Activated CD4-positive, CD25-positive, alpha-beta regulatory T cell treated with anti-CD3 and anti-CD28 coated beads, Interleukin-2, amount 50 U/mL, for 16 hours (primary cell): ENCODE data around the gene CYP3A5.
"Not testable (repeated sequence)": the region's sequence is repeated elsewhere in the genome, so short reads cannot be mapped to it uniquely, and the experiment has no call there.

Source experiments
- DNase-seq: peaks from one replicate; pipeline ENCODE4 v3.0.0-alpha.2; 2020; ENCODE audit warnings: low read depth, low spot score

The CYP3A5 gene

GRCh38 chr7:99685871-99686608 is 6.2 kb upstream of the CYP3A5 start:
- not testable (repeated sequence) for DNase-seq

GRCh38 chr7:99685129-99685758 is 5.4 kb upstream of the CYP3A5 start:
- DNase-seq = no peak

DNA sequence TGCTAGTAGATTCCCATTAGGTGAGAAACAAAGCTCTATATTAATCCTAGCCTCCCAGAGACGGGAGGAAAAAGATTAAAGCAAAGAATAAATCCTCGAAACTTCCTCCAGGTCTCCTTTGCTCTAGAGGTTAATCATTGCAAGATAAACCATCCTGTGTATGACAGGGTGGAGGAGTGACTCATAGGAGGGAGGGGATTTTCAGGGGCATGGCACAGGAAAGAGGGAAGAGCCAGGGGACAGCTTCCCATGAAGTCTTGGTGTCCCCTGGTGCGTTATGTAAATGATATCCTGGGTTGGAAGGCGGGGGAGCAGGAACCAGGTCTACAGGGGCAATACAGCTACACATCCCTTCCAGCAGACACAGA is 780 bp downstream of the CYP3A5 start:
- no peak for DNase-seq

- DNase-seq = no peak
Measured at GRCh38 chr7:99677648-99678045, 2.1 kb downstream of the CYP3A5 start.

GRCh38 chr7:99677013-99677647 is 2.7 kb downstream of the CYP3A5 start:
- no peak for DNase-seq

DNA sequence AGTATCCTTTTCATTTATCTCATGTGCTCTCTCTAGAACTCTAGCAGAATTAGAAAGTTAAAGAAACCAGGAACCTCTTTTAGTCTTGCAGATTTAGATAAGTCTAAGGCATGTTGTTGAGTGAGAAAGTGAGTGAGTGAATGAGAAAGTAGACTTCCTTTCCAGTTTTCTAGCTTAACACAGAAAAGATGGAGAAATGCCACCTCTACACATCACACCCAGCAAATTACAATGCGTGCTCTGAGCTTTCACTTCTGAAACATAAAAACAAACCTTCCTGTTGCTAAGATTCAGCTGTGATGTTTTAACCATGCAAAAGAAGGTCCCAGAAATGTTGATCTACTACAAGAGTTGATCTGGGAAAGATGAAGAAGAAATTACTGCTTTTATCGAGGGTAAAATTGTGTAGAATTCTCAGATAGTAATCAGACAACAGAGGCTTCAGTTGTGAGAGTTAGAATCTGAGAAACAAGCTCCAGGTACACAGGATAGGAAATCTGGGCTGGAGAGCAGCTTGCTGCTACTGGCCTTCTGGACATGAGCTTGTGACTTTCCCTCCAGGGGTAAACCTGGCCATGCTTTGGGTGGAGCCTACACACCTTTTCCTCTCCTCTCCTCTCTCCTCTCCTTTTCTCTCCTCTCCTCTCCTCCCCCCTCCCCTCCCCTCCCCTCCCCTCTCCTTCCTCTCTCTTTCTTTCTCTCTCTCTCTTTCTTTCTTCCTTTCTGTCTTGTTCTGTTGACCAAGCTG is 4.6 kb downstream of the CYP3A5 start:
- no peak for DNase-seq

DNA sequence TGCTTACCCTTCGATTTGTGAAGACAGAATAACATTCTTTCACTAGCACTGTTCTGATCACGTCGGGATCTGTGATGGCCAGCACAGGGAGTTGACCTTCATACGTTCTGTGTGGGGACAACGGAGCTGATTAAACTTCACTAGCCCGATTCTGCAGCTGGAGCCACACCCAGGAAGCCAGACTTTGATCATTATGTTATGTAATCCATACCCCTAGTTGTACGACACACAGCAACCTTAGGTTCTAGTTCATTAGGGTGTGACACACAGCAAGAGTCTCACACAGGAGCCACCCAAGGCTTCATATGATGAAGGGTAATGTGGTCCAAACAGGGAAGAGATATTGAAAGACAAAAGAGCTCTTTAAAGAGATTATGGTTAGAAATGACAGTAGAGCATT is 7.2 kb downstream of the CYP3A5 start:
- DNase-seq = no peak

- DNase-seq = no peak
Measured at GRCh38 chr7:99669782-99670181, 10.0 kb downstream of the CYP3A5 start.

DNA sequence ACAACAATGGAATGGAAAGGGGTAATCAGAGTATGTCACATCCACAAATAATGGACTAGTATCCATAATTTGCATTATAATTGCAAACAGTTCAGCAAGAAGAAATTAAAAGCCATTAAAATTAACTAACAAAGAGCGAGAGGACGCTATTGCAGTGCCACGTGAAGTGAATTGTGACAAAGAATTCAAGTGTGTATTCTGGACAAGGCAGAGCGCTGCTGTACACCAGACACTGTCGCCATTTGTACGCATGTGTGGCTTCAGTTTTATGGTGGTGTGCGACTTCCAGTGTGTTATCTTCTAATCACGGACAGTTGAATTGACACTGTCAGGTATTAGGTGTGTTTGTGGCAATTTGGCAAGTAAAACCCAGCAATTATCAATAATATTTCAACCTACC is 11.3 kb downstream of the CYP3A5 start:
- no peak for DNase-seq

GRCh38 chr7:99667179-99667578 is 12.6 kb downstream of the CYP3A5 start:
- DNase-seq = no peak

DNA sequence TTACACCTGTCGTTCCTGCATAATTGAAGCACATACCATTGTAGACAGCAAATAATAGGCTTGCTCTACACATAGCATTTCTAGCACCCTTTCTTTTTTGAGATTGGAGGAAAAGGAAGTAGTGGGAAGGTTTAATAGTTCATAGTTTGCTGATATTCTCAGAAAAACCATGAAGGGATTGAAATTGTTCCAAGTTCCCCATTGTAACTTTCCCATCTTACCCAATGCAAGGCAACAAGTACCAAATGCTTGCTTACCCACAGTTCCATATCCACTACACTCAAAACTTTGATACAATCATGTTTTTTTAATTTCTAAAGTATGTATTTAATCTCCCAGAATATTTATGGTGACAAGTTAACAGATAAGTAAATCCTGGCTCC is 13.8 kb downstream of the CYP3A5 start:
- no peak for DNase-seq

DNA sequence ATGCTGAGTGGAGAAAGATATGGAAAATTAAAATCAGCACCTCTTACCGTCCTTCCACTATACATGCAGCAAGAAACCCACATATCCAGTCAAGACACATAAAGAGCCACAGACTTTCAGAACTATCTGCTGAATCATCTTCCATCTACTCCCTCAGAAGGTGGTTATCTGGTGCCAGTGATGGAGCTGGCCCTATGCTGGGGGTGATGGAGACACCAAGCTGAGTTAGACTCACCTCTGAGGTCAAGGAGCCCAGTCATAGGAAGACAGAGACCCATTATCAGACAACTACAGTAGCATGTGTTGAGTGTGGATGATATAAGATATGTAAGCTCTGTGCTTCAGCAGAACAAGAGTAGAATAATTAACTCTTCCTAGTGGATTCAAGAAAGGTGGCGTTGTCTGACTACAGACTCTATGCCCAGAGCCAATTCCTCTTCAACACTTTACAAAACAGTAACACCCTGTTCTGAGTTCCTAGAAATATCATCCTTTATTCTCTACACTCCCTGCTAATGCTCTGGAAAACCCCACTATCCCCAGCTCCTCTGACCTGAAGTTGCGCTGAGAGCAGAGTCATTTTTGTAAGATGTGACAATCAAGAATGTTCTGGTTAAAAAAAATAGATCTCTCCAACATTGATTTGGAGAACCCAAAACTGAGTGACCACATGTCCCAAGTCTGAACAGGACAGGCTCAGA is 14.3 kb downstream of the CYP3A5 start:
- DNase-seq = no peak

DNA sequence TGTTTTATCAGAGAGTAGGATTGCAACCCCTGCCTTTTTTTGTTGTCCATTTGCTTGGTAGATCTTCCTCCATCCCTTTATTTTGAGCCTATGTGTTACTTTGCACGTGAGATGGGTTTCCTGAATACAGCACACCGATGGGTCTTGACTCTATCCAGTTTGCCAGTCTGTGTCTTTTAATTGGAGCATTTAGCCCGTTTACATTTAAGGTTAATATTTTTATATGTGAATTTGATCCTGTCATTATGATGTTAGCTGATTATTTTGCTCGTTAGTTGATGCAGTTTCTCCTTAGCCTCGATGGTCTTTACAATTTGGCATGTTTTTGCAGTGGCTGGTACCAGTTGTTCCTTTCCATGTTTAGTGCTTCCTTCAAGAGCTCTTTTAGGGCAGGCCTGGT is 21.9 kb downstream of the CYP3A5 start:
- not testable (repeated sequence) for DNase-seq

GRCh38 chr7:99654626-99655025 is 25.2 kb downstream of the CYP3A5 start:
- not testable (repeated sequence) for DNase-seq

DNA sequence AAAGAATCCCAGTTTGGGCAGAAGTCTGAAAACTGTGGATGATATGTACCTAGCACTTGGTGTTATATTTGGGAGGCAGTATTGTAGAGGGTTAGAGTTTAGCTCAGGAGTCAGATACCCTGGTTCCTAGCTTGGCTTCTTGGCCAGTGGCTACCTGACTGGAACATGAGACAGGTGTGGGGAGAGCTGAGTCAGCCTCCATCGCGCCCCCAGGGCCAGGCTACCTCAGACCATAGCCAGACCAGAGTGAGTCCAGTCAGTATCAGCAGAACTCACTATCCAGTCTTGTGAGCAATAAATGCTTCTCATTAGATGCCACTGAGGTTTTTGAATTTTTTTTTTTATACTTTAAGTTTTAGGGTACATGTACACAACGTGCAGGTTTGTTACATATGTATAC is 26.0 kb downstream of the CYP3A5 start:
- DNase-seq = no peak

GRCh38 chr7:99653269-99653668 is 26.5 kb downstream of the CYP3A5 start:
- not testable (repeated sequence) for DNase-seq

DNA sequence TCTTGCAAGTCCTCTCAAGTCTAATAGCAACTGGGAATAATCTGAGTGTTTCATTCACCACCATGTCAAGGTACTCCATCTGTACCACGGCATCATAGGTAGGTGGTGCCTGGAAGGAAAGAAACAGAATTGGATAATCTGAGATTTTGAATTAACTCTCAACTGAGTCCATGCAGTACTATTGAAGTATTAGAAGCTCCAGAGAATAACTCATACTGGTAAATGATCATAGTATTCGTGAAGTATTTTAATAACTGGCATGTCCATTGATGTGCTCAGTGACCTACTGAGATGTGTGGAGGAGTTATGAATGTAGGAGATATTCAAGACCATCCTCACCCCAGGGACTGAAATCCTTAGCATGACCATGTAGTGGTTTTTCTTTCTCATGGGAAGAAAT is 27.1 kb downstream of the CYP3A5 start:
- DNase-seq = no peak

DNA sequence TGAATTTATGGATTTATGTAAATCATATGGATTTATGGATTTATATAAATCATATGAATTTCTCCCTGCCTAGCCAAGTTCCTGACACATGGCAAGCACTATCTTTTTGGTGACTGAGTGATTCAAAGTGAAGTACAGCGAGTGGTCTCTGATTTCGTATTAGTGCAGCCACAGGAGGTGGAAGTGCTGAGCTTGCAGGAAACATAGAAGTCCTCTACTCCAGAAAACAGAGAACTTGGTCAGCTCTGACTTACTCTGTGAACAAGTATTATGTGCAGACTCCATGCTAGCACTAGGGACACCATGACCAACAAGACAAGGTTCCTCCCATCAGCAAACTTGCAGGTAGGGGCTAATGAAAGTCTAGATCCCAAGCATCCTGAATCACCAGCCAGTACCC is 28.5 kb downstream of the CYP3A5 start:
- no peak for DNase-seq

GRCh38 chr7:99648843-99649242 is 31.0 kb downstream of the CYP3A5 start:
- no peak for DNase-seq

- no peak for DNase-seq
Measured at GRCh38 chr7:99645590-99645989, 34.2 kb downstream of the CYP3A5 start.

DNA sequence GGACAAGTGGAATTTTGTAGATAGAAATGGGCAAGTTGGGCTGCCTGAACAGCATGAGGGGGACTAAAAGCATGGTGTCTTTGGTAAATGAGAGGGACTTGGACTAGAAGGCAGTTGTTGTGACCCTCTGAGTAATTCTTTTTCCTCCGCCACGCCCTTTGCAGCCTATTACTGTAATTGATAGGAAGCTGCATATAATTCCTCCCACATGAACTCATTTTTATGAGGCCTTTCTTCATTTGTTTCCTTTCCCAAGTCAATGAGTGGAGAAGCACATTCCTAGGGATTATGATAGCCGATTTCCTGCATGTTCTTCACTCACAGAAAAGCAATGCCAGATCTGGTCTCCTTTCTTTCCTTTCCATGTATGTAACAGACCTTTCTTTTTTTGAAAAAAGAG is 35.4 kb downstream of the CYP3A5 start:
- DNase-seq = no peak

GRCh38 chr7:99643464-99643863 is 36.3 kb downstream of the CYP3A5 start:
- DNase-seq = no peak
